ENCODE measurements around the gene GPM6B. TPM values are rescaled to one million over a fixed set of nuclear protein-coding genes. Genes with fewer than 3 reads are reported as not detected.

GPM6B gene
- 1.5 and 3.6 TPM in 2 replicates for total RNA-seq

GRCh38 chrX:13816643-13817627, at the start of gene GPM6B:
TSS of gene GPM6B (minus strand) at chrX:13817093. CDS start at chrX:13816904, 189 bp downstream.
- no peak within 1 kb of the TSS for H3K4me3 ChIP-seq (ENCODE audit: low read depth, low read length)
- TF ChIP-seq CTCF (conservative IDR thresholded peaks at IDR 0.05; ENCODE audit: low read depth, low read length), result no peak
- no peak for DNase-seq (ENCODE audit: low read depth)

- no peak for TF ChIP-seq CTCF (conservative IDR thresholded peaks at IDR 0.05; ENCODE audit: low read depth, low read length)
- no peak overlapping the region for H3K4me3 ChIP-seq (ENCODE audit: low read depth, low read length)
- DNase-seq (ENCODE audit: low read depth), result no peak
These were observed 47.4 kb upstream of the GPM6B start for GRCh38 chrX:13864264-13864663.

GRCh38 chrX:13863324-13863723, 46.4 kb upstream of the GPM6B start:
- DNase-seq (ENCODE audit: low read depth), result no peak
- TF ChIP-seq CTCF (conservative IDR thresholded peaks at IDR 0.05; ENCODE audit: low read depth, low read length), result no peak
- H3K4me3 ChIP-seq (ENCODE audit: low read depth, low read length), result no peak overlapping the region

GRCh38 chrX:13859724-13860123, 42.8 kb upstream of the GPM6B start:
- DNase-seq (ENCODE audit: low read depth), result no peak
- no peak for TF ChIP-seq CTCF (conservative IDR thresholded peaks at IDR 0.05; ENCODE audit: low read depth, low read length)
- no peak overlapping the region for H3K4me3 ChIP-seq (ENCODE audit: low read depth, low read length)

GRCh38 chrX:13857804-13858203, 40.9 kb upstream of the GPM6B start:
- no peak overlapping the region for H3K4me3 ChIP-seq (ENCODE audit: low read depth, low read length)
- no peak for DNase-seq (ENCODE audit: low read depth)
- TF ChIP-seq CTCF (conservative IDR thresholded peaks at IDR 0.05; ENCODE audit: low read depth, low read length), result no peak

- no peak for TF ChIP-seq CTCF (conservative IDR thresholded peaks at IDR 0.05; ENCODE audit: low read depth, low read length)
- no peak overlapping the region for H3K4me3 ChIP-seq (ENCODE audit: low read depth, low read length)
- DNase-seq (ENCODE audit: low read depth), result no peak
These were observed 39.0 kb upstream of the GPM6B start for GRCh38 chrX:13855689-13856450.
